Activated CD4-positive, alpha-beta T cell treated with anti-CD3 and anti-CD28 coated beads, Interleukin-2, amount 10 ng/mL, durations not matched to agents 7 days and 5 days (primary cell): ENCODE results near the gene ANKRD7. TPM values are rescaled to one million over a fixed set of nuclear protein-coding genes. Genes with fewer than 3 reads are reported as not detected.
A peak's percentile ranks its signal among the peaks of the same experiment; 100 is the strongest.

Source experiments
- CTCF ChIA-PET: fragments of 350-600 bp; sonication (Branson Sonifier 250); formaldehyde crosslinking; loops from one replicate; lab custom pipeline; 2021; ENCODE audit warnings: antibody characterized with exemption; lab: Charles Lee
- POLR2A ChIA-PET: fragments of 350-600 bp; sonication (Branson Sonifier 250); formaldehyde crosslinking; loops from one replicate; lab custom pipeline; 2021; ENCODE audit warnings: antibody characterized with exemption; lab: Charles Lee
- DNase-seq: peaks from one replicate; pipeline ENCODE4 v3.0.0-alpha.2; 2020
- H3K27ac Mint-ChIP-seq: one replicate; pipeline ENCODE4 v1.8.0; 2021; ENCODE audit warnings: mild to moderate bottlenecking, moderate library complexity, mixed read lengths
- H3K27me3 Mint-ChIP-seq: one replicate; pipeline ENCODE4 v1.8.0; 2021; ENCODE audit warnings: mixed read lengths
- H3K36me3 Mint-ChIP-seq: one replicate; pipeline ENCODE4 v1.8.0; 2021; ENCODE audit warnings: low read depth, mixed read lengths
- H3K4me1 Mint-ChIP-seq: one replicate; pipeline ENCODE4 v1.8.0; 2021; ENCODE audit warnings: mixed read lengths
- H3K4me3 Mint-ChIP-seq: one replicate; pipeline ENCODE4 v1.8.0; 2021; ENCODE audit warnings: mild to moderate bottlenecking, moderate library complexity, mixed read lengths
- H3K9me3 Mint-ChIP-seq: one replicate; pipeline ENCODE4 v1.8.0; 2021; ENCODE audit warnings: mixed read lengths
- total RNA-seq, 2 experiments: library from RNA; stranded (reverse); gene quantifications; one replicate each; pipeline ENCODE4 v1.2.3, GENCODE V29; 2021

Gene ANKRD7
- total RNA-seq, result not detected

DNA sequence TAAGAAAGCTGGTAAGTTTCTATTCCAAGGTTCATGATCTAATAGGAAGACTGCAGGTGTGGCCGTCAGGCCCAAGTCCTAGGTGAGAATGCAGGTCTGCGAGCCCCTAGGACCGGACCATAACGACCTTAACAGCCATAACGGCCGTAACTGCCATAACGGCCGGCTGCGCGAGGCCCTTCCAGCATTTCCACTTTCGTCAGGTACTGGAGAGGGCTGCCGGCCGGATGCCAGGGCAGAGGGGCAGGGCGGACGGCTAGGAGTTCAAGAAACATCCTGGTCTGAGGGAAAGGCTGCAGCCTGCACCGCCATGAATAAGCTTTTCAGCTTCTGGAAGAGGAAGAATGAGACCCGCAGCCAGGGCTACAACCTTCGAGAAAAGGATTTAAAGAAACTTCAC is at the start of gene ANKRD7:
ANKRD7 (plus strand) TSS at position 184 of the 400 bp plus-strand sequence; CDS start at position 311, 127 bp downstream.
- H3K9me3 Mint-ChIP-seq, result no peaks in the 10 kb centered on the region
- no peak for DNase-seq

DNA sequence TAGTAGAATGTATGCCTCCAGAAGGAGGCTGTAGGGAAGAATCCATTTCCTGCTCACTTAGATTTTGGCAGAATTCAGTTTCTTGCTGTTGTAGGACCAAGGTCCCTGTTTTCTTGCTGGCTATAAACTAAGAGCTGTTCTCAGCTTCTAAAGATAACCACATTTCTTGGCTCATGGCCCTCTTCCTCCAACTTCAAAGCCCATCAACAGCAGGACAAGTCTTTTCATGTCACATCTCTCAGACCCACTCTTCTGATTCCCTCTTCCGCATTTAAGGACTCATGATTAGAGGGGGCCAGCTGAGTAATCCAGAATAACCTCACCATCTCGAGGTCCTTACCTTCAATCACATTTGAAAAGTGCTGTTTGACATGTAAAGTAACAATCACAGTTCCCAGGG is 48.8 kb upstream of the ANKRD7 start:
- H3K4me1 Mint-ChIP-seq, result no peaks in the 10 kb centered on the region
- H3K27me3 Mint-ChIP-seq, result peaks cover 9% of the 10 kb centered on the region
- no peaks in the 10 kb centered on the region for H3K9me3 Mint-ChIP-seq
- POLR2A ChIA-PET, result no interaction called here
- DNase-seq, result no peak
- no peaks in the 10 kb centered on the region for H3K36me3 Mint-ChIP-seq
- no peak overlapping the region for H3K4me3 Mint-ChIP-seq
- H3K27ac Mint-ChIP-seq, result no peak overlapping the region
- CTCF ChIA-PET, result no interaction called here

More for the DNA sequence above, at the start of gene ANKRD7:
- Mint-ChIP-seq H3K27ac (no peak within 1 kb of the TSS), H3K4me1 (no peaks in the 10 kb centered on the region), H3K36me3 (no peaks in the 10 kb centered on the region), H3K4me3 (no peak within 1 kb of the TSS), H3K27me3 (peaks cover 6% of the 10 kb centered on the region)
- POLR2A ChIA-PET, result no interaction called here
- CTCF ChIA-PET, result no interaction called here

GRCh38 chr7:118179191-118179590 is 45.3 kb upstream of the ANKRD7 start:
- Mint-ChIP-seq H3K27me3 (peaks cover 6% of the 10 kb centered on the region), H3K4me1 (peaks cover 16% of the 10 kb centered on the region), H3K27ac (no peak overlapping the region), H3K9me3 (no peaks in the 10 kb centered on the region), H3K4me3 (no peak overlapping the region), H3K36me3 (peaks cover 4% of the 10 kb centered on the region)
- ChIA-PET CTCF (no interaction called here), POLR2A (no interaction called here)
- no peak for DNase-seq

DNA sequence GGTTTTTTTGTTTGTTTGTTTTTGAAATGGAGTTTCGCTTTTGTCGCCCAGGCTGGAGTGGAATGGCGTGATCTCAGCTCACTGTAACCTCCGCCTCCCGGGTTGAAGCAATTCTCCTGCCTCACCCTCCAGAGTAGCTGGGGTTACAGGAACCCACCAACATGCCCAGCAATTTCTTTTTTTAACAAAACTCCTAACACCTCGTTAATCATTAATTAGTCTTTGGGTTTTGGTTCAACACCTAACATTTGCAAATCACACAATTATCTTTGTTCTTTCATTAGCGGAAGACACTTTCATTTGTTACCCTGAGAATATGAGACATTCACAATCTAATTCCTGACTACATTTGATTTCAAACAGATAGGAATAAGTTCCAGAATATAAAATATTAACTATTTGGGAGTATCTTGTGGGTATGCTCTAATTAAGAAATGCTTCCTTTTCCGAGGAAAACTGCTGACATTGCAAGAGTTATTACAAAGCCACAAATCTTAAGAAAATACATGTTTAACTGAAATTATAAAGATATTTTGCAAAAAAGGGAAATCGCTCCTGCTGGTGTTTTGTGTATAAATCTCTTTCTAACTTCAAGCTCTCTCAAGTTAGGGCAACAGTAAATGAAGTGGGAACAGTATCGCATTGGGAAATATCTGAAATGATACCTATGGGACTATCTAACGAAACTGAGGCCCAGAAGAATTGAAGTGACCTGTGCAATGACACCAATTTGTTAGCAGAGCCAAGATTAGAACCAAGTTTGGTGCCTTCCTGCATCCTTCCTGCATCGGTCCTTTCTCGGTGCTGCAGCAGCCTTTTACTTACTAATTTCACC is 41.7 kb upstream of the ANKRD7 start:
- Mint-ChIP-seq H3K4me3 (peak overlapping the region; percentile 97), H3K9me3 (no peaks in the 10 kb centered on the region), H3K36me3 (peaks cover 25% of the 10 kb centered on the region), H3K4me1 (peaks cover 40% of the 10 kb centered on the region), H3K27me3 (no peaks in the 10 kb centered on the region), H3K27ac (peak overlapping the region; percentile 99)
- peak; percentile 15 for DNase-seq
- CTCF ChIA-PET, result no interaction called here
- POLR2A ChIA-PET, result interaction anchor here (0.7 kb wide), 1 partner anchor 1239 kb away, joined by 3 read pairs; no protein-coding TSS in a partner anchor

- H3K27me3 Mint-ChIP-seq, result no peaks in the 10 kb centered on the region
- ChIA-PET POLR2A (no interaction called here), CTCF (no interaction called here)
- H3K4me3 Mint-ChIP-seq, result peak overlapping the region; percentile 97
- H3K9me3 Mint-ChIP-seq, result no peaks in the 10 kb centered on the region
- H3K27ac Mint-ChIP-seq, result peak overlapping the region; percentile 99
- H3K36me3 Mint-ChIP-seq, result peaks cover 30% of the 10 kb centered on the region
- no peak for DNase-seq
- H3K4me1 Mint-ChIP-seq, result peaks cover 41% of the 10 kb centered on the region
Measured at GRCh38 chr7:118183428-118183785, 41.1 kb upstream of the ANKRD7 start.

- POLR2A ChIA-PET, result interaction anchor here (0.6 kb wide), 1 partner anchor 363 kb away, joined by 3 read pairs; no protein-coding TSS in a partner anchor
- H3K36me3 Mint-ChIP-seq, result peaks cover 32% of the 10 kb centered on the region
- H3K27ac Mint-ChIP-seq, result peak within 1 kb of the TSS; percentile 99
- CTCF ChIA-PET, result no interaction called here
- peak; percentile 98 for DNase-seq
- no peaks in the 10 kb centered on the region for H3K27me3 Mint-ChIP-seq
- no peaks in the 10 kb centered on the region for H3K9me3 Mint-ChIP-seq
- H3K4me1 Mint-ChIP-seq, result peaks cover 41% of the 10 kb centered on the region
- peak within 1 kb of the TSS; percentile 97 for H3K4me3 Mint-ChIP-seq
Measured at GRCh38 chr7:118183786-118184564, 40.5 kb upstream of the ANKRD7 start, which contains the start of gene LSM8. Gene LSM8 (plus strand): TSS chr7:118184164. CDS start chr7:118184224, 60 bp downstream.

- H3K36me3 Mint-ChIP-seq, result peaks cover 32% of the 10 kb centered on the region
- DNase-seq, result peak; percentile 8
- H3K4me1 Mint-ChIP-seq, result peaks cover 41% of the 10 kb centered on the region
- CTCF ChIA-PET, result no interaction called here
- H3K27ac Mint-ChIP-seq, result peak overlapping the region; percentile 99
- POLR2A ChIA-PET, result interaction anchor here (0.6 kb wide), 1 partner anchor 364 kb away, joined by 3 read pairs; no protein-coding TSS in a partner anchor
- peak overlapping the region; percentile 97 for H3K4me3 Mint-ChIP-seq
- no peaks in the 10 kb centered on the region for H3K9me3 Mint-ChIP-seq
- no peaks in the 10 kb centered on the region for H3K27me3 Mint-ChIP-seq
Measured at GRCh38 chr7:118184565-118184940, 40.0 kb upstream of the ANKRD7 start.

- Mint-ChIP-seq H3K27me3 (no peaks in the 10 kb centered on the region), H3K4me3 (peak overlapping the region; percentile 97), H3K36me3 (peaks cover 36% of the 10 kb centered on the region), H3K9me3 (no peaks in the 10 kb centered on the region), H3K27ac (peak overlapping the region; percentile 99), H3K4me1 (peaks cover 41% of the 10 kb centered on the region)
- DNase-seq, result no peak
- ChIA-PET CTCF (no interaction called here), POLR2A (no interaction called here)
Measured at GRCh38 chr7:118185163-118185860, 39.2 kb upstream of the ANKRD7 start.

DNA sequence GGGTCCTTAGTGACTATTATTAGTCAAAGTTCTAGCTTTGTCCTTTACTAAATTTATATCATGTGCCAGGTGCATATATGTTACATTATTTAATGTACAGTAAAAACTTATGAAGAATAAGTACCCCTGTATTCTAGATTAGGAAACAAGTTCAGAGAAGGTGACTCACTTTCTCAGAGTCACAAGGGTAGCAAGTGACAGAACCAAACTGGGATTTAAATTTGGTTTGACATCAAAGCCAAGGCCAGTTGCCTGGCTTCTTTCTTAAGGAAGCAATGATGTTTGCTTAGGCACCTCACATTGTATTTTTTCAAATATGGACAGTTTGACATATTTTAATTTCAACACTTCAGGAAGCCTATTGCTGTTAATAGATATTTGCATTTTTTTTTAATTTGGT is 38.0 kb upstream of the ANKRD7 start:
- CTCF ChIA-PET, result no interaction called here
- H3K27ac Mint-ChIP-seq, result no peak overlapping the region

GRCh38 chr7:118194571-118194970 is 29.9 kb upstream of the ANKRD7 start:
- DNase-seq, result no peak
- peaks cover 7% of the 10 kb centered on the region for H3K4me1 Mint-ChIP-seq
- H3K4me3 Mint-ChIP-seq, result no peak overlapping the region
- ChIA-PET CTCF (no interaction called here), POLR2A (no interaction called here)
- H3K9me3 Mint-ChIP-seq, result no peaks in the 10 kb centered on the region
- no peak overlapping the region for H3K27ac Mint-ChIP-seq
- H3K36me3 Mint-ChIP-seq, result peaks cover 14% of the 10 kb centered on the region
- H3K27me3 Mint-ChIP-seq, result no peaks in the 10 kb centered on the region

More for the DNA sequence above, 38.0 kb upstream of the ANKRD7 start:
- Mint-ChIP-seq H3K4me1 (peaks cover 41% of the 10 kb centered on the region), H3K36me3 (peaks cover 39% of the 10 kb centered on the region), H3K9me3 (no peaks in the 10 kb centered on the region), H3K4me3 (peak overlapping the region; percentile 97), H3K27me3 (no peaks in the 10 kb centered on the region)
- POLR2A ChIA-PET, result no interaction called here
- no peak for DNase-seq

DNA sequence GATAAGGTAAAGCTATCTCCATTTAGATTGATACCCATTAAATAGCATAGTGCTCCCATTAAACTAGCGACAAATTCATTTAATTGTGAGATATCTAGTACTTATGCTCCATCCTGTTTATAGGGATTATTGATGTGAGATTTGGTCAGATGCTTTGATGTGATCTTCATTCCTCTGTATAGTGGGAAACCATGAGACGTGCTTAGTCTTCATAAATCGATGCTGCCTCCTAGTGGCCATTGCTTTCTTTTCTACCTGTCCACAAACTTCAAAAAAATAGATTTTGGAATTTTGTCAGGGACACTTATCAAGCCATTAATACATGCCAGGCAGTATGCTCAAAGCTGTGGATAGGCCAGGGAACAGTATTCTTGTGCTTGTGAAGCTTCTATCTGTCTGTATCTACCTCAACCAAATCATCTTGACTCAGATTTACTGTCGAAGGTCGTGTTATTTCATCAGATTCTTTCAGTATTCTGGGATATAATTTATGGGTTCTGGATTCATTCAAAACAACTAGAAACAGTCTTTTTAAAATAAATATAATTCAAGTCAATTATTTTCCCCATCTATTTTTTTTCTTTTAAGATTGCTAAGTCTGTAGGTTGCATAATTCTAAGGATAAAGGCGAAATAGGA is 28.5 kb upstream of the ANKRD7 start:
- DNase-seq, result peak; percentile 71
- Mint-ChIP-seq H3K27me3 (no peaks in the 10 kb centered on the region), H3K27ac (no peak overlapping the region), H3K36me3 (peaks cover 10% of the 10 kb centered on the region), H3K4me3 (no peak overlapping the region), H3K4me1 (peaks cover 7% of the 10 kb centered on the region), H3K9me3 (no peaks in the 10 kb centered on the region)
- ChIA-PET CTCF (no interaction called here), POLR2A (no interaction called here)

DNA sequence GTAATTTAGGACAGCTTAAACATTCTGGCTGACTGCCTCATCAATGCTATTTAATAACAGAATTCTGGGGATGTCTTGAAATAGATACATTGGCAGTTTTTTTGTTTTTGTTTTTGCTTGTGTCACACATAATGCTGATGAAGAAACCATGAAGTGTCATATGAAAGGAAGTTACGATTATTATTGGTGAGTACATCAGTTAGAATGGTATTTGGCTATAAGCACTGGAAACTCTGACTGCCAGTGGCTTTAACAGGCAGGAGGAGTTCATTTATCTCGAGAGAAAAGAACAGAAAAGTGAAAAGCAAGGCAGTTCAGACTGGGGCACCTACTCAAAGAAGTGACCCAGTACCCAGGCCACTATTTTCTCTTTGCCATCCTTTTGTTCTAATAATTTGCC is 22.4 kb upstream of the ANKRD7 start:
- H3K9me3 Mint-ChIP-seq, result no peaks in the 10 kb centered on the region
- CTCF ChIA-PET, result no interaction called here

More for the DNA sequence above, 22.4 kb upstream of the ANKRD7 start:
- no peaks in the 10 kb centered on the region for H3K4me1 Mint-ChIP-seq
- POLR2A ChIA-PET, result no interaction called here
- peaks cover 5% of the 10 kb centered on the region for H3K27me3 Mint-ChIP-seq
- no peaks in the 10 kb centered on the region for H3K36me3 Mint-ChIP-seq
- no peak overlapping the region for H3K27ac Mint-ChIP-seq
- DNase-seq, result no peak
- no peak overlapping the region for H3K4me3 Mint-ChIP-seq
